HG03565 (cell line): ENCODE results near the gene FAM47E.
"Not testable (repeated sequence)": the region's sequence is repeated elsewhere in the genome, so short reads cannot be mapped to it uniquely, and the experiment has no call there.

Experiments used
- ATAC-seq: cut with Tn5 transposase; IDR thresholded peaks from one replicate; pipeline ENCODE4 v1.9.1; 2021; ENCODE audit warnings: mild to moderate bottlenecking, moderate library complexity; ENCODE audit not compliant: unreplicated experiment

Gene FAM47E

DNA sequence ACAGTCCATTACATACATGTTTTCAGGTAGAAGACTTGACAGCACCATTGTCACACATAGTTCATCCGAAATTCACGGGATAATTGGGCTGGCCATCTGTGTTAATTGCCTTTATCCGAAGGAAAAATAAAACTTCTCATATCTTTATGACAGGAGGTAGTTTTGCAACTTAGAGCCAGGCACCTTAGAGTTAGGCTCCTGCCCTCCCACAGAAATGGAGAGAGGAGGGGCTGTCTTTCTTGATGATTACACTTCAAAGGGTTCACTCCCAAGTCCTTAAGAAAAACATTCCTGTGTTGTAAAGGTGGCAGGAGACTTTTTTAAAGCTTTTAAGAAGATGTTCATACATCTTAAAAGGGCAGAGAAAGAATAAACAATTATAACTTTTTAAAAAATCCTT, 27.4 kb upstream of the FAM47E start:
- ATAC-seq: no peak

DNA sequence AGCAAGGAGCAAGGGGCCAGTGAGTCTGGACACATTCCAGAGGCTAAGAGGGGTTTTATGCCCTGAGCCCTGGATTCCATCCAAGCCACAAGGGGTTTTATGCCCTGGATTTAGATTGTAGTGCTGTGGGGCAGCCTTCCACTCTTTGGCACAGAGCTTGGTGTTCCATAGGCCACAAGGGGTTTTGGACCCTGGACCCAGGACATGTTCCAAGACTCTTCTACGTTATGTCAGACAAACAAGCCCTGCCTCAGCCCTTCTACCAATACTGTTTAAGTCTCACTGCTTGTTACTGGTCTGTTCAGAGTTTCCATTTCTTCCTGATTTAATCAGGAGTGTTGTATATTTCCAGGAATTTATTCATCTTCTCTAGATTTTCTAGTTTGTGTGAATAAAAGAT, 25.1 kb upstream of the FAM47E start:
- ATAC-seq: no peak

DNA sequence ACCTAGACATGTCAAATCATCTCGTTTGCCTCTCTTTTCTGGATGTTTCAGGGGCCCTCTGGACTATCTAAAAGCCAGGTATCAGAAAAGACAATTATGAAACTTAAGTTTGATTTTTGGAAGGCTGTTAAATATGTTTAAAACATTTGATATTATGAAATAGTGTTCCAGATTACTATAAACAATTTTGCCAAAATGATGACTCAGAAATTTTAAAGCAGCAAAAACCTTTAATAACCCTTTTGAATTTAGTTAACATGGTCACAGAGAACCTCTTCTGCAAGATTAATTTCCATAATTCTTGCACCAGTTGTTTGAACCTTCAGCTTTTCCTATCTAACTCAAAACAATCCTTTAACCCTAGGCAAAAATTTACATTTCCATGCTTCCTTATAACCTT, 18.8 kb upstream of the FAM47E start:
- no peak for ATAC-seq

DNA sequence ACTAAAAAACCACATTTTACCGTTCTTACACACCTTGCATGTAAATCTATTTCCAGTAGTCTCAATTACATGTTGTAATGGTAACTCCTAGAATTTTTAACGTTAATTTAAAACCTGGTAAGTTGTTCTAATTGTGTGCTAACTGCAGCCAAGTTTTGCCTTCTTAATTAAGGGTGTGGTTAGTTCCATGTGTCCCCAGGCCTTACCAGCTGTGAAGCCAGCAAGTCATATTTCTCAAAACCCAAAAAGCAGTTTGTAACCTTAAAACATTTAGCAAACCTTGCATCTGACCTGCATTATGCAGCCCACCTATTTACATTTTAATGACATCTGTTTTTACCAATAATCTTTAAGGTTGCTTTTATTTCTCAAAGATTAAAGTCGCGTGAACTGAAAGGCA, 18.4 kb upstream of the FAM47E start:
- no peak for ATAC-seq

DNA sequence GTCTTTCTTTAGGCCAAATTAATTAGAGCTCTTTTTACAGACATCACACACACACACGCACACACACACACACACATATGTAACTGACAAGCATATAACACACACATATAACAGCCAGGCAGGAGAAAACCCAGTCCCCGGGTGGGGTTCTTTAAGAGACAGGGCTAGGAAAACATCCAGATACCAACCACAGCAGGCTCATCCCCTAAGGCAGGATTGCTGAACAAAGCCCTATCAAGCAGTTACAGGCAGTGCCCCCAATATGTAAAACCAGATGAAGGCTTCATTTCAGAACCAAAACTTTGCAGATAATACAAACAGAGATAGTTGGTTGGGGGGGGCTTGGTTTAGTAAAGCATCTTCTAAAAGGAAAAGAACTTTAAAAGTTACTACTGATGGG, 18.0 kb upstream of the FAM47E start:
- no peak for ATAC-seq

DNA sequence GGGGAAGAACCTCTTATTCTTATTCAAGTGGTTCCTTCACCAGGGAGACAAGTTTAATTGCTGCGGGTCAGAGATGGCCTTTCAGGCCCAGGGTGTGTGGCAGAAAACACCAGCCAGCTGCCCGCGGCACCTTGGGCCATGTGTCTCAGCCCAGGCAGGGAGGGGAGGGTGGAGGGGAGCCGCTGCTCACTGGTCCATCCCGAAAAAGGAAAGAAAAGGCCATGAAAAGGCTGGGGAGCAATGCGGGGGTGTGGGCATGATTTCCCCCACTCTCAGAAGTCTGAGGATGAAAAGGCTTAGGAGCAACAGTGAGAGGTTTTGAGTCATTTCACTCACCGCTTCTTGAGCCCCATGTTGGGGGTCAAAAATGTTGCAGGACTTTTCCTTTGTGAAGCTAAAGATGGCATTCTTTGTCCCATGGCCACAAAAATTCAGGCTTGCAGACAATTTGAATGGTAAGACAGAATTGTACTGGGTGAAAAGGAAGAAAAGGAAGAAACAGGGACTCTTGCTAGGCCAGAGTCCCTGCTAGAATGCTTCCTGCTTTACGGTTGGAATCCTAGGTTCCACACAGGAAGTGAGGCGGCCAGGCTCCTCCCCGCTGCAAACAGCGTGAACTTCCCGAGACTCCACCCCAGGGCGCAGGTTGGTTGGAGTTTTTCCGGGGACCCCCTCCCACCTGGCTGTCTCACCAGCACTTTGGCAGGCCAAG, 17.4 kb upstream of the FAM47E start:
- no peak for ATAC-seq

DNA sequence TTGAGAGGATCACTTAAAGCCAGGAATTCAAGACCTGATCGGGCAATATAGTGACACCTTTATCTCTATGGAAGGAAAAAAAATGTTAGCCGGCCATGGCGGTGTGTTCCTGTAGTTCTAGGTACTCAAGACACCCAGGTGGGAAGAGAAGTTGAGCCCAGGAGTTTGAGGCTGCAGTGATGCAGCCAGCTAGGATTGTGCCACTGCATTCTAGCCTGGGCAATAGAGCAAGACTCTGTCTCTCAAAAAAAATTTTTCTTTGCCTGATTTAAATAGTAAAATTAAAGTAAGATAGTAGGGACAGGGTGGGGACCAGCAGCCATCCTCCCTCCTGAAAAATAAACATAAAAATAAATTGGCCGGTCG, 16.9 kb upstream of the FAM47E start:
- no peak for ATAC-seq

DNA sequence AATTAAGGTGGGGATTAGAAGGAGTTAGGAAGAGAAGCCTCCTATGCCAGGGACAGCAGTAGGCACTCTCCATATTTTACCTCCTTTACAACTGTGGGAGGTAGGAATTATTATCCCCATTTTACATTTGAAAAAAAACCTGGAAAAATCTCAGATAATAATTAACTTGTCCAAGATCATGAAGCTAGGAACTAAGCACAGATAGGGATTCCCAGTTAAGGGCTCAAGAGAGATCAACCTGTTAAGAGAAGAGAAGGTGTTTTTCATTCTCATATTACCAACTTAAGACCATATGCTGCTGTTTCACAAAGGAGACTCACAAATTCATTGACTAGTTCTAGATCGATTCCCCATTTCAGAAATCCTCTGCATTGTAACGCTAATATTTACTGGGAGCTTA, 16.1 kb upstream of the FAM47E start:
- ATAC-seq: no peak

DNA sequence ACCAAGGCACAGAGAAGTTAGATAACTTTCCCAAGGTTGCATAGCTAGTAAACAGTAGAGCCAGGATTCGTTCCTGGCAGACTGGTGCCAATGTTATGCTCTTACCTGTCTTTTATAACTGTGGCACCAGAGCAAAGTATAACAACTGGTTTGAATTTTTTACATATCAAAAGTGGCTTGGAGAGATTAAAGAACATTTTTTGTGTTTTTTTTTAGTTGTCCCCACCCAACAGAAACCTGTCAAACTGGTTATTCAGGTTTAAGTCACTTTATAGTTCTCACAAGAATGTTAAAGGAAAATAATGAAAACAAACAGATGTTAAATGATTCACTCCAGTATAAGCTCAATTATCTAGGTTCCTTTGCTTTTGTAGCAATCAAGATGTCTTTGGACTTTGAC, 15.6 kb upstream of the FAM47E start:
- ATAC-seq: no peak

DNA sequence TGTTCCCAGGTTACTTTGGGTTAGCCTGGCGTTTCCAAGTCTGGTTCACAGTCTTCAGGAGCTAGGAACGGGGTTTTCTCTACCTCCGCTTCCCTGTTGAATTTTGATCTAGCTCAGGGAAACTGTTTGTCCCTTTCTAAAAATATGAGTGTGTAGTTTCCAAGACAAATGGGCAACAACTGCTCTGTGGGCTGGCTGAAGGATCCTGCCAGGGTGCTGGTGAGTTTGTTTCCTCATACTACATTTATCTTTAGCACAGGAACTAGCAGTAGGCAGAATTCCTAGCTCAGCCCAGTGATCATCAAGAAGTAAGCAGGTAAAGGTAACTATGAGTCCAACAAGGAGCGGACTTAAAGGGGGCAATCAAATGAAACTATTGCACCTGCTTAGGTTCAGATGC, 13.3 kb upstream of the FAM47E start:
- ATAC-seq: no peak

DNA sequence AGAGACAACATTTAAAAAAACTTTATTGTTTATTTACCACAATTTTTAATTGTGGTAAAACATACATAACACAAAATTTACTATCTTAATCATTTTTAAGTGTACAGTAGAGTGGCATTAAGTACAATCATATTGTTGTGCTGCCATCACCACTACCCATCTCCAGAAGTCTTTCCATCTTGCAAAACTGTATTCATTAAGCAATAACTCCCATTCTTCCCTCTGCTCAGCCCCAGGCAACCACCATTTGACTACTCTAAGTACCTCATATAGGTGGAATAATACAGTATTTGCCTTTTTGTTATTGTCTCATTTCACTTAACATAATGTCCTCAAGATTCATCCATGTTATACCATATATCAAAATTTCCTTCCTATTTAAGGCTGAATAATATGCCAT, 12.8 kb upstream of the FAM47E start:
- no peak for ATAC-seq

DNA sequence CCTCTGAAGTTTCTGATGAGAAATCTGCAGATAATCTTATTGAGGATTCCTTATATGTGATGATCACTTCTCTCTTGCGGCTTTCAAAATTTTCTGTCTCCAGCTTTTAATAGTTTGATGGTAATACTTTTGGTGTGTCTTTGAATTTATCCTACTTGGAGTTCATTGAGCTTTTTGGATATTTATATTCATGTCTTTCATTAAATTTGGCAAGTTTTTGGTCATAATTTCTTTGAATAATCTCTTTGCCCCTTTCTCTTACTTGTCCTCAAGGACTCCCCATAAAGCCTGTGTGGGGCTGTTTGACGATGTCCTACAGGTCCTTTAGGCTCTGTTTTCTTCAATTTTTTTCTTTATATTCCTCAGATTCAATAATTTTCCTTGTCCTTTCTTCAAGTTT, 11.3 kb upstream of the FAM47E start:
- ATAC-seq: no peak

DNA sequence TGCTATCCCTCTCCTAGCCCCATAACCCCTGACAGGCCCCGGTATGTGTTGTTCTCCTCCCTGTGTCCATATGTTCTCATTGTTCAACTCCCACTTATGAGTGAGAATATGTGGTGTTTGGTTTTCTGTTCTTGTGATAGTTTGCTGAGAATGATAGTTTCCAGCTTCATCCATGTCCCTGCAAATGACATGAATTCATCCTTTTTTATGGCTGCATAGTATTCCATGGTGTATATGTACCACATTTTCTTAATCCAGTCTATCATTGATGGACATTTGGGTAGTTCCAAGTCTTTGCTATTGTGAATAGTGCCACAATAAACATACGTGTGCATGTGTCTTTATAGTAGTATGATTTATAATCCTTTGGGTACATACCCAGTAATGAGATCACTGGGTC, 7.6 kb upstream of the FAM47E start:
- not testable (repeated sequence) for ATAC-seq

DNA sequence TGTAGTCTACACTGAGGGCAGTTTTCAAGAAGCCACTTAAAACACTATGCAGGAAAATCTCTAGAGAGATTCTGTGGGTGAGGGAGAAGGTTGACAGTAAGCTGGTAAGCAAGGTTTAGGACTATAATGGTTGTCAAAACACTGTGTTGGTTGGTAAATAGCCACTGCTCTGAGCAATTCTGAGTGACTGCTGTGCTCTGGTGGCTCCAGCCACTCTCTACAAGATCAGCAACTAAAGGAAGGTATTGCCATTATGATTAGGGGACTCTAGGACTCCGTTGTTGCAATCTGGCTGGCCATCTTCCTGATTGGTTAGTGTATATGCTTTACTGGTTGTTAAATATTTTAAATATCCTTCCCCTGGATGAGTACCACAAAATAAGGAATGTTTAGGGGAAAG, 5.5 kb upstream of the FAM47E start:
- ATAC-seq: no peak

DNA sequence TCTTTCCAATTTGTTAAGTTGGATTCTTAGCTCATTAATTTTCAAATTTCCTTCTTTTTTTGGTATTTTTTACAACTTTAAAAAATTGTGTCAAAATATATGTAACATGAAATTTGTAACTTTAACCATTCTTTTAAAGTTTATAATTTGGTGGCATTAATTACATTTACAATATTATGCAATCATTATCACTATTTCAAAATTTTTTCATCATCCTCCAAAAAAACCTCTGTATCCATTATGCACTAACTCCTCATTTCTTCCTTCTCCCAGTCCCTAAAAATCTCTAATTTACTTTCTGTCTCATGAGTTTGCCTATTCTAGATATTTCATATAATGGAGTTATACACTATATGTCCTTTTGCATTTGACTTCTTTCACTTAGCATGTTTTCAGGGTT, 4.7 kb upstream of the FAM47E start:
- ATAC-seq: no peak

DNA sequence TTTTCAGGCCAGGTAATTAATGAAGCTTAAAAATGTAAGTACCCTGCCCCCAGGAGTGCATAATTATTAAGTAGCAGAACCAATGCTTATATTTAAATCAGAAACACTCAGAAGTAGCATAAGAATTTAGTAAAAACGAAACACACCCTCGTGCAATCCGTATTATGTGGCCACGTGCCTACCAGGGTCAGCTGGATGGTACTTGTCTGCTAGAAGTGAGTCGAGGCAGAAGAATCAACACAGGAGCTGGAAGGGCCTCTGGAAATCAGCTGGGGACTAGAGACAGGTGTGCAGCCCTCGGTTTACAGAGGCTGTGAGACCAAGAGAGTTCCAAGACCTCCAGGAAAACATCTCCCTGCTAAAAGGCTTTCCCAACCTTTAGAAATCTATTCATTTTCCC, 559 bp upstream of the FAM47E start:
- no peak for ATAC-seq

DNA sequence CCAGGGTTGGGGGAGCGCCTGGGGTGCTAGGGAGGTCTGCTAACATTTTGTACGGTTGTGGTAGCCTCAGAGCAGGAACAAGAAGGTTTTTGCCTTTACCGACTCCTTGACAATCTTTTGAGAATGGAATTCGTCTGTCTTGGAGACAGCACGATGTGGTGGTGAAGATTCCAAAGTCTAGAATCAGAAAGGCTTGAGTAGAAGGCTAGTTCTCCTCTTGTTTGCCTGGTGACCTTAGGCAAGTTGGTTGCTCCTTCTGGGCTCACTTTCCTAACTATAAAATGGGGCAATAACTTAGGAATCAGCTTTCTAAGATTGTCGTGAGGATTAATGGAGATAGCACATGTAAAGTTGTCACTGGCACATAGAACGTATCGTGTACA, 741 bp downstream of the FAM47E start:
- no peak for ATAC-seq

DNA sequence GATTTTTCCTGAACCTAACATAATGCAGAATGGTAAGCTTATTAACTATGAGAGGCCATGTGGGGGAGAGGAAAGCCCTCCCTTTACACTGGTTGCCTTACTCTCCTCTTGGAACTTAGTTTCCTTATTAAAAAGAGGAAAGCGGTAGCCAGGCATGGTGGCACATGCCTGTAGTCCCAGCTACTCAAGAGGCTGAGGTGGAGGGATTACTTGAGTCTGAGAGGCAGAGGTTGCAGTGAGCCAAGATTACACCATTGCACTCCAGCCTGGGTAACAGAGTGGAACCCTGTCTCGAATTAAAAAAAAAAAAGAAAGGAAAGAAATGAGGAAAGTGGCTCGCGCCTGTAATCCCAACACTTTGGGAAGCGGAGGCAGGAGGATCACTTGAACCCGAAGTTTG, 2.0 kb downstream of the FAM47E start:
- no peak for ATAC-seq

DNA sequence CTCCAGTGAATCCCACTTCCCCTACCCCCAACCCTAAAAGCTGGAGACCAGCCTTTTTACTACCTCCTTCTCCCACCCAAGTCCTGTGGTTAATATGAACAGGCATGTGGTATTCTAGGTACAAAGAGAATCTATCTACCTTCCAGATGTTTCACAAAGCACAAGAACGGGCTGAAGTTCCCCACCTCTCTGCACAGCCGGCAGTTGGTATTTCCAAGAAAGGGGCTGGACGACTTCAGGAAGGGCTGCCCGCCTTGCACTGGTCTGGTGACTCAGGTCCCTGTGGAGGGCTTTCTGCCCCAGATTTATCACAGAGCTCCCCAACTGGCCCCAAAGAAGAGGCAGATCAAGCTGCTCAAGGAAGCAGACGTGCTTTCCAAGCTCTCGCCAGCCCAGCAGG, 4.5 kb downstream of the FAM47E start:
- ATAC-seq: no peak

DNA sequence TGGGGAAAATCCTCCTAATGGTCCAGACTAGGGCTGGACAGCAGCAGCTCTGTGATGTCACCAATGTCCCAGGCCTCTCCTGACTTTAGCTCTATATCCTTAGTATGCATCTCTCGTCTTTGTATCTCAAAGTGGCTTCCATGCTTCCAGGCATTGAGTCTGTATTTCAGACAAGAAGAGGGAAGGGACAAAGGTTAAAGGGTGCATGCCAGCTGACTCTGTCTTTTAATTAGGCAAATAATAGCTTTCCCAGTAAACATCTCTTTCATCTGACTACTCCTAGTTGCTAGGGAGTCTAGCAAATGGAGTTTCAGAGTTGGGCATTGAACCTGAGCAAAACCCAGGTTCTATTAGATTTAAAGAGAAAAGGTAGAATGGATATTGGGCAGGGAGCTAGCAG, 5.4 kb downstream of the FAM47E start:
- ATAC-seq: no peak

DNA sequence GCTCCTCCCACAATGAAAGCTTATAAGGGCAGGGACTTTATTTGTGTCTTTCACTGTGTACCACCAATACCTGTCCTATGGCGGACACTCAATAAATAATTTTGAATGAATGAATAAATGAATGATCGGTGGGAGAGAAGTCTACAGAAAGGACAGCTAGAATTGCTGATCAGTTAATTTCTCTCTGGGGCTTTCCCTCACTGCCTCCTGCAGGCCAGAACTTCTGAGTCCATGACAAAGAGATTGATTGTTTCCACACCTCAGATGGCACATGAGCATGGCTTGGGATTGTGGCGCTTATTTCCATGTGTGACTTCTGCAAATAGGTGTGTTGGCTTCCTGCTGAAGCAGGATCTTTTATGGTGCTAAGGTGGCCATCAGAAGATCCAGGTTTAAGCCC, 6.3 kb downstream of the FAM47E start:
- no peak for ATAC-seq

DNA sequence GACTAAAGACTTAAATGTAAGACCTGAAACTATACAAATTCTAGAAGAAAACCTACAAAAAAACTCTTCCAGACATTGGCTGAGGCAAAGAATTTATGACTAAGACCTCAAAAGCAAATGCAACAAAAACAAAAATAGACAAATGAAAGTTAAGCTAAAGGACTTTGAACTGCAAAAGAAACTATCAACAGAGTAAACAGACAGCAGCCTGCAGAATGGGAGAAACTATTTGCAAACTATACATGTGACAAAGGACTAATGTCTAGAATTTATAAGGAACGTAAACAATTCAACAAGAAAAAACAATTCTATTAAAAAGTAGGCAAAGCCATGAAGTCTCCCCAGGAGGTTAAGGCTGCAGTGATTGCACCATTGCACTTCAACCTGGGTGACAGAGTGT, 9.1 kb downstream of the FAM47E start:
- ATAC-seq: no peak

DNA sequence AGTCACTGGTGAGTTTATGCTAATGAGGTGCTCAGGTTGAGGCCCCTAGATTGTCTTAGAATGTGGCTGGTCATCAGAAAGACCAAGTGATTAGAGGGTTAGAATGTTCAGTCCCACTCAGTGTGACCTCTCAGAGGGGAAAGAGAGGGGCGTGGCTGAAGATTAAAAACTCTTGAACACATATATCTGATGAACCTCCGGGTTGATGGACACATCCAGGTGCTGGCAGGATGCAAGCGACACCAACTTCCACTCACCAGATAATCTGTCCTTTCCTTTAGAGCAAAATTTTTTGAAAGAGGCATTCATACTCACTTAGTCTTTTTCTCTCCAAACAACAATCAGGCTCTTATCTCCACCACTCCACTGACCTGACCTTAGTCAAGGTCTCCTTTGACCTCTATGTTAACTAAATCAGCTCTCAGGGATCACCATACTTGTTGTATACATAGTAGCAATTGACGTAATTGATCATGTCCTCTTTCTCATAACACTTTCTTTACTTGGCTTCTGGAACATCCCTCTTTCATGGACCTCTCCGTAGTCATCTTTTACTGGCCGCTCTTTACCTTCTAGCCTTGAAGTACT, 14.2 kb downstream of the FAM47E start:
- ATAC-seq: no peak
